ENCODE data around the gene MEX3C. TPM values are rescaled to one million over a fixed set of nuclear protein-coding genes. Genes with fewer than 3 reads are reported as not detected.

The MEX3C gene
- polyA plus RNA-seq, 3 donors = 61.8 to 78.8 (median 64.3) TPM

GRCh38 chr18:51195451-51196117, 1.9 kb downstream of the MEX3C start:
- peak in 8 of 11 donors; percentile 58 to 90 (median 76) for DNase-seq (ENCODE audit: extremely low read depth in 1 of 11, low read depth in 9 of 11, low spot score in 4 of 11)

- DNase-seq (ENCODE audit: extremely low read depth in 1 of 11, low read depth in 9 of 11, low spot score in 4 of 11) = no peak
These were observed 2.4 kb downstream of the MEX3C start for GRCh38 chr18:51195086-51195450.

GRCh38 chr18:51194604-51195003, 2.9 kb downstream of the MEX3C start:
- peak in 1 of 11 donors; percentile 7 for DNase-seq (ENCODE audit: extremely low read depth in 1 of 11, low read depth in 9 of 11, low spot score in 4 of 11)

GRCh38 chr18:51193621-51194287, 3.7 kb downstream of the MEX3C start:
- DNase-seq (ENCODE audit: extremely low read depth in 1 of 11, low read depth in 9 of 11, low spot score in 4 of 11) = peak in 1 of 11 donors; percentile 20

GRCh38 chr18:51192696-51193095, 4.8 kb downstream of the MEX3C start:
- no peak for DNase-seq (ENCODE audit: extremely low read depth in 1 of 11, low read depth in 9 of 11, low spot score in 4 of 11)

- no peak for DNase-seq (ENCODE audit: extremely low read depth in 1 of 11, low read depth in 9 of 11, low spot score in 4 of 11)
These were observed 5.5 kb downstream of the MEX3C start for GRCh38 chr18:51192026-51192425.

- no peak for DNase-seq (ENCODE audit: extremely low read depth in 1 of 11, low read depth in 9 of 11, low spot score in 4 of 11)
These were observed 6.3 kb downstream of the MEX3C start for GRCh38 chr18:51191128-51191717.

GRCh38 chr18:51190000-51190399, 7.5 kb downstream of the MEX3C start:
- DNase-seq (ENCODE audit: extremely low read depth in 1 of 11, low read depth in 9 of 11, low spot score in 4 of 11) = no peak

GRCh38 chr18:51188024-51188701, 9.3 kb downstream of the MEX3C start:
- no peak for DNase-seq (ENCODE audit: extremely low read depth in 1 of 11, low read depth in 9 of 11, low spot score in 4 of 11)

GRCh38 chr18:51185075-51185474, 12.4 kb downstream of the MEX3C start:
- no peak for DNase-seq (ENCODE audit: extremely low read depth in 1 of 11, low read depth in 9 of 11, low spot score in 4 of 11)

- DNase-seq (ENCODE audit: extremely low read depth in 1 of 11, low read depth in 9 of 11, low spot score in 4 of 11) = no peak
These were observed 13.4 kb downstream of the MEX3C start for GRCh38 chr18:51184091-51184457.

GRCh38 chr18:51183372-51184090, 13.9 kb downstream of the MEX3C start:
- DNase-seq (ENCODE audit: extremely low read depth in 1 of 11, low read depth in 9 of 11, low spot score in 4 of 11) = no peak

- DNase-seq (ENCODE audit: extremely low read depth in 1 of 11, low read depth in 9 of 11, low spot score in 4 of 11) = no peak
These were observed 14.7 kb downstream of the MEX3C start for GRCh38 chr18:51182824-51183223.

- DNase-seq (ENCODE audit: extremely low read depth in 1 of 11, low read depth in 9 of 11, low spot score in 4 of 11) = no peak
These were observed 25.7 kb downstream of the MEX3C start for GRCh38 chr18:51171625-51172259.

GRCh38 chr18:51171223-51171622, 26.3 kb downstream of the MEX3C start:
- no peak for DNase-seq (ENCODE audit: extremely low read depth in 1 of 11, low read depth in 9 of 11, low spot score in 4 of 11)

GRCh38 chr18:51170664-51171063, 26.8 kb downstream of the MEX3C start:
- no peak for DNase-seq (ENCODE audit: extremely low read depth in 1 of 11, low read depth in 9 of 11, low spot score in 4 of 11)

GRCh38 chr18:51169731-51170130, 27.8 kb downstream of the MEX3C start:
- DNase-seq (ENCODE audit: extremely low read depth in 1 of 11, low read depth in 9 of 11, low spot score in 4 of 11) = no peak

- no peak for DNase-seq (ENCODE audit: extremely low read depth in 1 of 11, low read depth in 9 of 11, low spot score in 4 of 11)
These were observed 28.4 kb downstream of the MEX3C start for GRCh38 chr18:51168960-51169662.
